HL-60/S4 treated with retinoic acid at 250 ng/mL for 4 days and 3 days (cell line): Measurements from ENCODE around the gene WNT11.

ENCODE experiments used
- in situ Hi-C: fragments of 300-500 bp; cut with MboI; formaldehyde crosslinking; loops from 2 replicates; pipeline ENCODE4 v1.7.0; 2022; ENCODE audit warnings: low sequenced_read_pairs

WNT11 gene

GRCh38 chr11:76238551-76238950, 32.2 kb upstream of the WNT11 start:
- in situ Hi-C loops: no loop called here

GRCh38 chr11:76237914-76238313, 31.6 kb upstream of the WNT11 start:
- in situ Hi-C loops: no loop called here

- in situ Hi-C loops: no loop called here
Measured at GRCh38 chr11:76237000-76237649, 30.8 kb upstream of the WNT11 start.

GRCh38 chr11:76236092-76236999, 30.0 kb upstream of the WNT11 start:
- in situ Hi-C loops: no loop called here

GRCh38 chr11:76235233-76236091, 29.2 kb upstream of the WNT11 start:
- in situ Hi-C loops: no loop called here

GRCh38 chr11:76234416-76235232, 28.3 kb upstream of the WNT11 start:
- in situ Hi-C loops: no loop called here

- in situ Hi-C loops: no loop called here
Measured at GRCh38 chr11:76234021-76234415, 27.7 kb upstream of the WNT11 start.

- in situ Hi-C loops: no loop called here
Measured at GRCh38 chr11:76233196-76233921, 27.1 kb upstream of the WNT11 start.

GRCh38 chr11:76232026-76232665, 25.8 kb upstream of the WNT11 start:
- in situ Hi-C loops: no loop called here

- in situ Hi-C loops: no loop called here
Measured at GRCh38 chr11:76231121-76231738, 24.9 kb upstream of the WNT11 start.

GRCh38 chr11:76230392-76230791, 24.1 kb upstream of the WNT11 start:
- in situ Hi-C loops: no loop called here

GRCh38 chr11:76229690-76230240, 23.5 kb upstream of the WNT11 start:
- in situ Hi-C loops: no loop called here

GRCh38 chr11:76228875-76229149, 22.5 kb upstream of the WNT11 start:
- in situ Hi-C loops: no loop called here

- in situ Hi-C loops: no loop called here
Measured at GRCh38 chr11:76228071-76228874, 22.0 kb upstream of the WNT11 start.

GRCh38 chr11:76226626-76227025, 20.3 kb upstream of the WNT11 start:
- in situ Hi-C loops: no loop called here

GRCh38 chr11:76225122-76225611, 18.9 kb upstream of the WNT11 start:
- in situ Hi-C loops: no loop called here

GRCh38 chr11:76224461-76225121, 18.3 kb upstream of the WNT11 start:
- in situ Hi-C loops: no loop called here
